H1 (cell line): ENCODE data around the gene DOK6. TPM values are rescaled to one million over a fixed set of nuclear protein-coding genes. Genes with fewer than 3 reads are reported as not detected.

Source experiments
- CTCF ChIA-PET: fragments of 300-600 bp; sonication (Branson Sonifier 250); formaldehyde crosslinking; loops from one replicate; lab custom pipeline; 2021; ENCODE audit not compliant: partially characterized antibody; lab: Charles Lee
- POLR2A ChIA-PET: fragments of 300-600 bp; sonication (Branson Sonifier 250); formaldehyde crosslinking; loops from one replicate; lab custom pipeline; 2021; ENCODE audit warnings: inconsistent platforms; ENCODE audit not compliant: partially characterized antibody; lab: Charles Lee
- DNase-seq, 2 experiments: peaks; one replicate each; pipeline versions ENCODE4 v3.0.0 to v3.0.0-alpha.2; 2010 to 2022; ENCODE audit warnings: low spot score in 2 of 2, low read depth in 1 of 2, mixed read lengths in 1 of 2
- FAIRE-seq: peaks from 2 replicates; lab custom pipeline; 2011; peaks lifted over from hg19 to GRCh38; lab: Jason Lieb, UNC
- H2AFZ ChIP-seq: 2 replicates; pipeline ENCODE4 v1.8.1; 2012; ENCODE audit warnings: low read length, inconsistent platforms
- H2AK5ac ChIP-seq: 2 replicates; pipeline ENCODE4 v1.6.1; 2013; ENCODE audit warnings: low read depth, low read length
- H2BK120ac ChIP-seq: replicated peaks from 2 replicates; pipeline ENCODE3; 2013; ENCODE audit warnings: low read depth, low read length, inconsistent platforms
- H2BK12ac ChIP-seq: 2 replicates; pipeline ENCODE4 v1.6.1; 2013; ENCODE audit warnings: low read depth, low read length
- H2BK15ac ChIP-seq: 2 replicates; pipeline ENCODE4 v1.6.1; 2013; ENCODE audit warnings: low read length
- H2BK20ac ChIP-seq: 2 replicates; pipeline ENCODE4 v1.6.1; 2013; ENCODE audit warnings: low read length
- H2BK5ac ChIP-seq: 2 replicates; pipeline ENCODE4 v1.6.1; 2013; ENCODE audit warnings: low read depth, low read length
- H3K14ac ChIP-seq: 2 replicates; pipeline ENCODE4 v1.6.1; 2013; ENCODE audit warnings: inconsistent platforms; ENCODE audit not compliant: insufficient read length
- H3K18ac ChIP-seq: 2 replicates; pipeline ENCODE4 v1.6.1; 2013; ENCODE audit warnings: low read length; ENCODE audit errors: extremely low read depth
- H3K23ac ChIP-seq: 2 replicates; pipeline ENCODE4 v1.6.1; 2013; ENCODE audit warnings: inconsistent platforms; ENCODE audit not compliant: insufficient read length
- H3K23me2 ChIP-seq: 2 replicates; pipeline ENCODE4 v1.6.1; 2013; ENCODE audit warnings: low read depth, low read length
- H3K27ac ChIP-seq: 2 replicates; pipeline ENCODE4 v1.6.1; 2011; ENCODE audit warnings: low read depth, low read length, inconsistent platforms
- H3K27me3 ChIP-seq, 4 experiments: replicated peaks in 1 of 4; 1 replicate in 1 of 4; 2 replicates in 3 of 4; pipeline versions ENCODE4 v1.6.1 to v1.8.1; 2011 to 2013; ENCODE audit warnings: low read length in 3 of 4, mild to moderate bottlenecking in 3 of 4, inconsistent platforms in 2 of 4, mixed read lengths in 2 of 4, moderate library complexity in 1 of 4; ENCODE audit not compliant: control insufficient read depth in 3 of 4, insufficient read depth in 3 of 4; ENCODE audit errors: extremely low read depth in 1 of 4
- H3K36me3 ChIP-seq, 4 experiments: 2 replicates each; pipeline versions ENCODE4 v1.6.1 to v1.8.1; 2011 to 2013; ENCODE audit warnings: mild to moderate bottlenecking in 4 of 4, low read length in 3 of 4, moderate library complexity in 2 of 4, control low read depth in 1 of 4, inconsistent platforms in 1 of 4; ENCODE audit not compliant: insufficient read depth in 4 of 4, control insufficient read depth in 2 of 4
- H3K4ac ChIP-seq: replicated peaks from 2 replicates; pipeline ENCODE3; 2013; ENCODE audit warnings: low read length, low read depth, mixed read lengths, inconsistent platforms; ENCODE audit not compliant: insufficient read length
- H3K4me1 ChIP-seq, 4 experiments: replicated peaks in 1 of 4; 1 replicate in 1 of 4; 2 replicates in 3 of 4; pipeline versions ENCODE4 v1.6.1 to v1.8.1; 2011 to 2013; ENCODE audit warnings: low read length in 3 of 4, inconsistent platforms in 2 of 4, mixed read lengths in 1 of 4; ENCODE audit not compliant: insufficient read depth in 4 of 4, control insufficient read depth in 3 of 4
- H3K4me2 ChIP-seq, 2 experiments: 2 replicates each; pipeline versions ENCODE4 v1.6.1 to v1.8.1; 2011 to 2013; ENCODE audit warnings: low read depth in 2 of 2, low read length in 2 of 2, control low read depth in 1 of 2, inconsistent platforms in 1 of 2, mild to moderate bottlenecking in 1 of 2; ENCODE audit not compliant: insufficient read depth in 1 of 2
- H3K4me3 ChIP-seq, 4 experiments: fragments of 200-600, 300-600 bp in 1 of 4; sonication (generic), shearing (Covaris generic), sonication (Bioruptor Twin) in 1 of 4; 2 replicates each; pipeline versions ENCODE4 v1.5.1 to v1.8.1; 2011 to 2016; ENCODE audit warnings: low read length in 4 of 4, low read depth in 3 of 4, control low read depth in 2 of 4, inconsistent platforms in 2 of 4, mild to moderate bottlenecking in 2 of 4, mixed read lengths in 1 of 4, moderate library complexity in 1 of 4; ENCODE audit not compliant: insufficient read depth in 2 of 4; ENCODE audit errors: extremely low read depth in 1 of 4
- H3K56ac ChIP-seq: replicated peaks from 2 replicates; pipeline ENCODE3; 2013; ENCODE audit warnings: low read depth, mild to moderate bottlenecking, mixed read lengths, low read length, inconsistent platforms; ENCODE audit not compliant: insufficient read length
- H3K79me1 ChIP-seq: 2 replicates; pipeline ENCODE4 v1.6.1; 2013; ENCODE audit warnings: low read depth, low read length, control low read depth
- H3K79me2 ChIP-seq, 2 experiments: 2 replicates each; pipeline versions ENCODE4 v1.6.1 to v1.8.1; 2012 to 2013; ENCODE audit warnings: low read length in 2 of 2, mild to moderate bottlenecking in 2 of 2, inconsistent platforms in 1 of 2; ENCODE audit not compliant: insufficient read depth in 2 of 2, control insufficient read depth in 1 of 2
- H3K9ac ChIP-seq, 4 experiments: replicated peaks in 1 of 4; 1 replicate in 1 of 4; 2 replicates in 3 of 4; pipeline versions ENCODE4 v1.6.1 to v1.8.1; 2011 to 2013; ENCODE audit warnings: low read depth in 3 of 4, low read length in 3 of 4, control low read depth in 2 of 4, mild to moderate bottlenecking in 2 of 4, moderate library complexity in 2 of 4, inconsistent platforms in 1 of 4; ENCODE audit errors: extremely low read depth in 1 of 4
- H3K9me3 ChIP-seq, 2 experiments: 2 replicates each; pipeline versions ENCODE4 v1.6.1 to v1.8.1; 2012 to 2013; ENCODE audit warnings: mild to moderate bottlenecking in 2 of 2, moderate library complexity in 2 of 2, control low read depth in 1 of 2, inconsistent platforms in 1 of 2, low read depth in 1 of 2, low read length in 1 of 2, mixed read lengths in 1 of 2; ENCODE audit not compliant: insufficient read depth in 2 of 2
- H4K20me1 ChIP-seq, 2 experiments: replicated peaks in 1 of 2; 2 replicates each; pipeline versions ENCODE3 to v1.8.1; 2011 to 2013; ENCODE audit warnings: inconsistent platforms in 2 of 2, low read length in 2 of 2, mild to moderate bottlenecking in 1 of 2; ENCODE audit not compliant: insufficient read depth in 2 of 2, control insufficient read depth in 1 of 2
- H4K5ac ChIP-seq: 2 replicates; pipeline ENCODE4 v1.6.1; 2013; ENCODE audit warnings: low read length, low read depth, mixed read lengths, inconsistent platforms; ENCODE audit not compliant: insufficient read length
- H4K8ac ChIP-seq: 2 replicates; pipeline ENCODE4 v1.8.0; 2013; ENCODE audit warnings: mild to moderate bottlenecking, moderate library complexity, low read length, inconsistent platforms; ENCODE audit not compliant: insufficient read depth; ENCODE audit errors: extremely low read depth
- H4K91ac ChIP-seq: replicated peaks from 2 replicates; pipeline ENCODE3; 2013; ENCODE audit warnings: low read length, mixed read lengths, inconsistent platforms; ENCODE audit not compliant: insufficient read length
- BACH1 ChIP-seq: IDR thresholded peaks from 2 replicates; pipeline ENCODE4 v1.6.1; 2012; ENCODE audit warnings: low read length, improper control_type of control experiment
- BRCA1 ChIP-seq: IDR thresholded peaks from 2 replicates; pipeline ENCODE4 v1.6.1; 2012; ENCODE audit warnings: low read depth, low read length, improper control_type of control experiment
- CREB1 ChIP-seq: IDR thresholded peaks from 2 replicates; pipeline ENCODE4 v1.6.1; 2012; ENCODE audit warnings: inconsistent platforms
- CTBP2 ChIP-seq: IDR thresholded peaks from 2 replicates; pipeline ENCODE4 v1.7.0; 2011; ENCODE audit warnings: borderline replicate concordance, mild to moderate bottlenecking, moderate library complexity, mixed read lengths, low read length; ENCODE audit not compliant: insufficient read depth, insufficient read length
- E2F6 ChIP-seq: IDR thresholded peaks from 2 replicates; pipeline ENCODE4 v1.6.1; 2012; ENCODE audit warnings: inconsistent platforms
- KDM1A ChIP-seq: fragments of 200-600, 300-600 bp; sonication (generic); IDR thresholded peaks from 2 replicates; pipeline ENCODE4 v1.7.1; 2016; ENCODE audit warnings: mild to moderate bottlenecking, low read length, borderline replicate concordance
- KDM4A ChIP-seq: IDR thresholded peaks from one replicate; pipeline ENCODE4 v1.7.1; 2012; ENCODE audit warnings: low read depth, mild to moderate bottlenecking, moderate library complexity, low read length, inconsistent platforms; ENCODE audit not compliant: severe bottlenecking
- RFX5 ChIP-seq: IDR thresholded peaks from 2 replicates; pipeline ENCODE4 v1.6.1; 2011; ENCODE audit warnings: low read depth, low read length, improper control_type of control experiment, borderline replicate concordance
- SIRT6 ChIP-seq: IDR thresholded peaks from one replicate; pipeline ENCODE4 v1.7.1; 2012; ENCODE audit warnings: low read length, inconsistent platforms
- SP1 ChIP-seq: IDR thresholded peaks from 2 replicates; pipeline ENCODE4 v1.6.1; 2011; ENCODE audit warnings: low read depth, low read length
- SP2 ChIP-seq: IDR thresholded peaks from 2 replicates; pipeline ENCODE4 v1.6.1; 2012; ENCODE audit warnings: mild to moderate bottlenecking, low read length, inconsistent platforms
- SRF ChIP-seq: IDR thresholded peaks from 2 replicates; pipeline ENCODE4 v1.6.1; 2011; ENCODE audit warnings: mild to moderate bottlenecking, low read depth, low read length, moderate library complexity
- TEAD4 ChIP-seq: IDR thresholded peaks from 2 replicates; pipeline ENCODE4 v1.6.1; 2012; ENCODE audit warnings: low read depth, low read length, inconsistent platforms, mixed read lengths
- WGBS, 2 experiments: shearing (Covaris generic) in 1 of 2; methylation state at CpG; one replicate each; pipeline versions ENCODE4 v1.1.6 to v1.1.7; 2013 to 2015; ENCODE audit warnings: low lambda C conversion rate in 2 of 2, mixed read lengths in 2 of 2, inconsistent platforms in 1 of 2, low coverage in 1 of 2, missing lambda C conversion rate in 1 of 2; ENCODE audit not compliant: insufficient replicate concordance in 2 of 2, insufficient coverage in 1 of 2, insufficient read length in 1 of 2; ENCODE audit errors: extremely low coverage in 1 of 2, missing lambda C conversion rate in 1 of 2; 5-methylcytosine and 5-hydroxymethylcytosine counted together
- polyA plus RNA-seq, 7 experiments: library from polyadenylated mRNA; depleted of rRNA in 3 of 7; stranded (reverse) in 5 of 7; unstranded in 2 of 7; fragments of >200 nt in 5 of 7; fragments of 200-250 nt in 2 of 7; gene quantifications; 1 replicate in 5 of 7; 2 replicates in 1 of 7; 4 replicates in 1 of 7; pipeline versions ENCODE4 v1.2.1 to v1.2.3, GENCODE V29; 2011 to 2013; ENCODE audit warnings: missing spikeins in 2 of 7, mixed read lengths in 2 of 7
- total RNA-seq: library from RNA; stranded (reverse); fragmentation: NEBNext Ultra II Directional; extraction: Animal tissue kit (Norgen Biotek cat#: 25700); gene quantifications from 2 replicates; pipeline ENCODE4 v1.2.1, GENCODE V29; 2021

Gene DOK6
- total and polyA plus RNA-seq, 2 of the 8 experiments (the other 6 are each of a cell fraction or from before 2014, with no cell fraction given): 0.33 to 0.50 TPM

GRCh38 chr18:69853051-69853450, 452.4 kb downstream of the DOK6 start:
- no peak for TF ChIP-seq KDM1A
- TF ChIP-seq CREB1: no peak
- TF ChIP-seq SRF: no peak
- TF ChIP-seq SP2: no peak
- no peak for TF ChIP-seq RFX5
- no peak for TF ChIP-seq E2F6
- TF ChIP-seq SIRT6: no peak
- no peak for TF ChIP-seq CTBP2
- TF ChIP-seq BRCA1: no peak
- no peak for TF ChIP-seq TEAD4
- TF ChIP-seq BACH1: no peak
- no peak for TF ChIP-seq KDM4A
- no peak for TF ChIP-seq SP1
- Histone ChIP-seq H3K56ac (no peak overlapping the region), H3K79me2 (no peaks in the 10 kb centered on the region), H2AK5ac (no peak overlapping the region), H3K27me3 (no peaks in the 10 kb centered on the region), H4K20me1 (no peaks in the 10 kb centered on the region), H4K8ac (no peak overlapping the region), H3K9ac (no peak overlapping the region), H3K4me1 (no peaks in the 10 kb centered on the region; a peak in 1 of 7 replicates), H2BK15ac (no peak overlapping the region), H3K23me2 (no peaks in the 10 kb centered on the region), H3K4me2 (no peak overlapping the region), H2BK5ac (no peak overlapping the region), H2BK12ac (no peak overlapping the region), H2AFZ (no peak overlapping the region), H3K14ac (no peak overlapping the region), H3K9me3 (no peaks in the 10 kb centered on the region), H3K18ac (no peak overlapping the region), H2BK120ac (no peak overlapping the region), H3K79me1 (no peaks in the 10 kb centered on the region), H3K4ac (no peak overlapping the region), H4K5ac (no peak overlapping the region), H2BK20ac (no peak overlapping the region), H3K27ac (no peak overlapping the region), H3K23ac (no peak overlapping the region), H4K91ac (no peak overlapping the region), H3K36me3 (no peaks in the 10 kb centered on the region), H3K4me3 (no peak overlapping the region)
- ChIA-PET CTCF (interaction anchor here (0.7 to 2.3 kb wide), 3 partner anchors 13 to 1000 kb away, joined by 3 to 8 read pairs (median 3); no protein-coding TSS in a partner anchor), POLR2A (no interaction called here)
- DNase-seq (no peak), FAIRE-seq (no peak)
- 88% methylated on average over 4 of the region's 4 CpGs; no CpG with 5 or more reads in 1 of the 2 experiments for WGBS, 2 experiments
